ENCODE data around the gene NSL1.
"Not testable (repeated sequence)": the region's sequence is repeated elsewhere in the genome, so short reads cannot be mapped to it uniquely, and the experiment has no call there.

The NSL1 gene

GRCh38 chr1:212727386-212728181, 64.0 kb downstream of the NSL1 start:
- in situ Hi-C loops (cut with HindIII; ENCODE audit: low sequenced_read_pairs) = no loop called here
- no peak for TF ChIP-seq CTCF (IDR thresholded peaks at IDR 0.05; ENCODE audit: low read depth, low read length, missing control alignments)
- H3K4me3 ChIP-seq (ENCODE audit: low read depth, low read length) = no peak overlapping the region
- peak; percentile 92 for DNase-seq (ENCODE audit: low read depth)

GRCh38 chr1:212724679-212725078, 66.9 kb downstream of the NSL1 start:
- in situ Hi-C loops (cut with HindIII; ENCODE audit: low sequenced_read_pairs); DNase-seq (ENCODE audit: low read depth); H3K4me3 ChIP-seq (ENCODE audit: low read depth, low read length): not testable (repeated sequence)

DNA sequence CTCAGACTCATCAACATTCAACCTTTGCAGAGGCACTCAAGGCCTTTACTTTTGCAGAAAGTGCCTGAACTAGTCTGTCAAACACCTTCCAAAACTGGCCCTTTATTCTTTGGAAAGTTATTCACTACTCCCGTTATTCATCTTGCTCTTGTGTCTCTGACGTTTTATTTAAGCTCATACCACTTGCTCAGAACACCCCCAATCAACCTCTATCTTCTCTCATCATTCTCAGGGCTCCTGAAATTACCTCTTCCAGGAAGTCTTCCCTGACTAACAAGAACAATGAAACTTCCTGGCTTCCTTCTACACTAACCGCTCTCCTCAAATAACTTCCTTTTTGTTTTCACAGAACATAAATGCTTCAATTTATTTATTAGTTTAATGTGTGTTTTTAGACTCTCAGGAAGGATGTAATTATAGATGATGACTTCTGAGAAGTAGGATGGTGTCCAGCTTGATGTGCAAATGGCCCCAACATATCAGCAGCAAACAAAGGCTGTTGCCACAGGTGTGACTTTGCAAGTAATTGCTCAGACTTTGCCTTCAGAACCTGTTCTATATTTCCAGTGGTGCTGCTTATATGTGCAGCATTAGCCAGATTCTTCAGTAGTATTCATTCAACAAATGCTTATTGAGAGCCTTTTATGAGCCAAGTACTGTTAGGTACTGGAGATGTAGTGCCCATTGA, 69.2 kb downstream of the NSL1 start:
- TF ChIP-seq CTCF (IDR thresholded peaks at IDR 0.05; ENCODE audit: low read depth, low read length, missing control alignments) = no peak
- in situ Hi-C loops (cut with HindIII; ENCODE audit: low sequenced_read_pairs) = no loop called here
- H3K4me3 ChIP-seq (ENCODE audit: low read depth, low read length) = no peak overlapping the region
- DNase-seq (ENCODE audit: low read depth) = no peak

GRCh38 chr1:212721388-212722247, 70.0 kb downstream of the NSL1 start:
- no peak overlapping the region for H3K4me3 ChIP-seq (ENCODE audit: low read depth, low read length)
- DNase-seq (ENCODE audit: low read depth) = peak; percentile 80
- in situ Hi-C loops (cut with HindIII; ENCODE audit: low sequenced_read_pairs) = no loop called here
- peak; percentile 7 for TF ChIP-seq CTCF (IDR thresholded peaks at IDR 0.05; ENCODE audit: low read depth, low read length, missing control alignments)

- no peak for TF ChIP-seq CTCF (IDR thresholded peaks at IDR 0.05; ENCODE audit: low read depth, low read length, missing control alignments)
- no peak overlapping the region for H3K4me3 ChIP-seq (ENCODE audit: low read depth, low read length)
- DNase-seq (ENCODE audit: low read depth) = no peak
- in situ Hi-C loops (cut with HindIII; ENCODE audit: low sequenced_read_pairs) = no loop called here
These were observed 71.9 kb downstream of the NSL1 start for GRCh38 chr1:212719633-212720032.

DNA sequence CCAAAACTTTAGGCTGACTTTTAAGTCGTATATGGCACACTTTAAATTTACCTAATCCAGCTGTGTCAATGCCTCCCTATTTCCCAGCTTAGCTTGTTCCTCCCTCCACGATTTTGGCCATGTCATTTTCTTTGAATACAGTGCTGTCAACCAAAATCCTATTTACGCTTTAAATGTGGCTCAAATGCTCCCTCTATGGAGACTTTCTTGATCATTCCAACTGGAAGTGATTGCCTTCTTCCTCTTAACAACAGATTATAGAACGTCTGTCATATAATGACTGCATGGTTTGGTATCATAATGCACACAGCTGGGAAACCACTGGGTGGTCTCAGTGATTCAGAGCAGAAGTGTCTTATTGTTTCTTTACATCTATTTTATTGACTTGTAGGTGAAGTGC, 73.1 kb downstream of the NSL1 start:
- DNase-seq (ENCODE audit: low read depth) = no peak
- no peak overlapping the region for H3K4me3 ChIP-seq (ENCODE audit: low read depth, low read length)
- in situ Hi-C loops (cut with HindIII; ENCODE audit: low sequenced_read_pairs) = no loop called here
- TF ChIP-seq CTCF (IDR thresholded peaks at IDR 0.05; ENCODE audit: low read depth, low read length, missing control alignments) = peak; percentile 27

All from astrocyte of the cerebellum (primary cell).